ENCODE results near the gene DRAP1. TPM values are rescaled to one million over a fixed set of nuclear protein-coding genes. Genes with fewer than 3 reads are reported as not detected.
"Not testable (repeated sequence)": the region's sequence is repeated elsewhere in the genome, so short reads cannot be mapped to it uniquely, and the experiment has no call there.

The DRAP1 gene
- total RNA-seq, 1 experiment from 2014 or later, result 105 TPM

GRCh38 chr11:65947603-65948125, 28.4 kb downstream of the DRAP1 start:
- no peak for TF ChIP-seq CTCF (conservative IDR thresholded peaks at IDR 0.05)
- Histone ChIP-seq H2BK5ac (ENCODE audit: insufficient read length, low read length) (no peak overlapping the region), H2BK20ac (ENCODE audit: low read depth, low read length, poor library complexity, severe bottlenecking) (no peak overlapping the region), H4K20me1 (ENCODE audit: control insufficient read depth, insufficient read depth, insufficient read length) (no peaks in the 10 kb centered on the region), H3K9ac (ENCODE audit: extremely low read depth, insufficient read length, low read length) (no peak overlapping the region), H4K5ac (ENCODE audit: insufficient read length, low read depth, low read length) (no peak overlapping the region), H3T11ph (ENCODE audit: low read length) (no peak overlapping the region), H3K14ac (ENCODE audit: insufficient read depth, low read length) (no peak overlapping the region), H2BK15ac (ENCODE audit: low read depth, low read length) (no peak overlapping the region), H3K79me1 (ENCODE audit: insufficient read depth, low read depth, low read length, poor library complexity, severe bottlenecking) (no peaks in the 10 kb centered on the region), H3K9me3 (ENCODE audit: control insufficient read depth, low read depth, low read length) (no peaks in the 10 kb centered on the region), H3K56ac (ENCODE audit: insufficient read length, low read depth, low read length) (no peak overlapping the region), H2AFZ (ENCODE audit: low read length) (no peak overlapping the region), H3K4me2 (ENCODE audit: insufficient read depth, insufficient read length, low read length) (no peak overlapping the region), H3K4ac (ENCODE audit: low read depth, low read length) (no peak overlapping the region), H3K23me2 (ENCODE audit: insufficient read length, low read depth, low read length, poor library complexity, severe bottlenecking) (peaks cover 8% of the 10 kb centered on the region), H3K27me3 (ENCODE audit: insufficient read depth, low read length) (no peaks in the 10 kb centered on the region), H4K8ac (replicated peaks; ENCODE audit: insufficient read length, low read depth, low read length) (no peak overlapping the region), H3K4me1 (ENCODE audit: insufficient read depth, low read length) (peaks cover 11% of the 10 kb centered on the region), H2BK12ac (ENCODE audit: insufficient read length, low read depth, low read length) (no peak overlapping the region), H4K91ac (ENCODE audit: insufficient read length, low read depth, low read length) (peak overlapping the region; percentile 60), H3K18ac (ENCODE audit: insufficient read length, low read depth, low read length) (no peak overlapping the region), H3K79me2 (ENCODE audit: insufficient read depth, low read length) (no peaks in the 10 kb centered on the region), H3K27ac (ENCODE audit: insufficient read length, low read depth, low read length) (no peak overlapping the region), H2BK120ac (ENCODE audit: low read depth, low read length, poor library complexity, severe bottlenecking) (no peak overlapping the region), H3K23ac (ENCODE audit: insufficient read length, low read depth, low read length) (no peak overlapping the region), H2AK5ac (ENCODE audit: insufficient read length, low read length) (no peak overlapping the region)
- WGBS (ENCODE audit: extremely low coverage, insufficient read length, low lambda C conversion rate), result no CpG with 5 or more reads among the region's 12 CpGs
- peaks cover 4% of the 10 kb centered on the region for H3K27me3 Mint-ChIP-seq (ENCODE audit: low read depth)
- peak overlapping the region; percentile 64 to 95 (median 95); a peak in 4 of 7 replicates for H3K27ac Mint-ChIP-seq
- DNase-seq, result no peak
- H3K4me3 Mint-ChIP-seq, result no peak overlapping the region
- H3K36me3 Mint-ChIP-seq (ENCODE audit: insufficient read depth in 1 of 3, low read depth in 3 of 3), result peaks cover 0 to 18% (median 2%) of the 10 kb centered on the region in 3 experiments; a peak in 4 of 7 replicates
- peaks cover 22 to 32% of the 10 kb centered on the region in 2 experiments for H3K4me1 Mint-ChIP-seq
- no peaks in the 10 kb centered on the region; a peak in 1 of 5 replicates for H3K9me3 Mint-ChIP-seq

- H4K8ac ChIP-seq (replicated peaks; ENCODE audit: insufficient read length, low read depth, low read length); H3K9me3 ChIP-seq (ENCODE audit: control insufficient read depth, low read depth, low read length); H3K9ac ChIP-seq (ENCODE audit: extremely low read depth, insufficient read length, low read length); H2BK5ac ChIP-seq (ENCODE audit: insufficient read length, low read length); H3K4me2 ChIP-seq (ENCODE audit: insufficient read depth, insufficient read length, low read length); H2BK20ac ChIP-seq (ENCODE audit: low read depth, low read length, poor library complexity, severe bottlenecking); H2BK15ac ChIP-seq (ENCODE audit: low read depth, low read length); H3K23ac ChIP-seq (ENCODE audit: insufficient read length, low read depth, low read length); H3K4ac ChIP-seq (ENCODE audit: low read depth, low read length); H3K27ac ChIP-seq (ENCODE audit: insufficient read length, low read depth, low read length); DNase-seq; H3T11ph ChIP-seq (ENCODE audit: low read length); H3K79me2 ChIP-seq (ENCODE audit: insufficient read depth, low read length); H3K79me1 ChIP-seq (ENCODE audit: insufficient read depth, low read depth, low read length, poor library complexity, severe bottlenecking); H2AFZ ChIP-seq (ENCODE audit: low read length); H3K27ac Mint-ChIP-seq; H3K9me3 Mint-ChIP-seq; H3K14ac ChIP-seq (ENCODE audit: insufficient read depth, low read length); H2BK120ac ChIP-seq (ENCODE audit: low read depth, low read length, poor library complexity, severe bottlenecking); H3K56ac ChIP-seq (ENCODE audit: insufficient read length, low read depth, low read length); H2BK12ac ChIP-seq (ENCODE audit: insufficient read length, low read depth, low read length); H4K20me1 ChIP-seq (ENCODE audit: control insufficient read depth, insufficient read depth, insufficient read length); H3K23me2 ChIP-seq (ENCODE audit: insufficient read length, low read depth, low read length, poor library complexity, severe bottlenecking); H4K5ac ChIP-seq (ENCODE audit: insufficient read length, low read depth, low read length); H4K91ac ChIP-seq (ENCODE audit: insufficient read length, low read depth, low read length); H3K27me3 Mint-ChIP-seq (ENCODE audit: low read depth); H2AK5ac ChIP-seq (ENCODE audit: insufficient read length, low read length); H3K4me3 Mint-ChIP-seq; H3K18ac ChIP-seq (ENCODE audit: insufficient read length, low read depth, low read length); H3K27me3 ChIP-seq (ENCODE audit: insufficient read depth, low read length): not testable (repeated sequence)
- peaks cover 0 to 22% (median 2%) of the 10 kb centered on the region in 3 experiments; a peak in 4 of 7 replicates for H3K36me3 Mint-ChIP-seq (ENCODE audit: insufficient read depth in 1 of 3, low read depth in 3 of 3)
- no CpG with 5 or more reads among the region's 5 CpGs for WGBS (ENCODE audit: extremely low coverage, insufficient read length, low lambda C conversion rate)
- peaks cover 14 to 17% of the 10 kb centered on the region in 2 experiments for H3K4me1 Mint-ChIP-seq
- H3K4me1 ChIP-seq (ENCODE audit: insufficient read depth, low read length), result peaks cover 10% of the 10 kb centered on the region
These were observed 31.5 kb downstream of the DRAP1 start for GRCh38 chr11:65950711-65951110.

All from H9 (cell line).